Measurements from ENCODE around the gene PDE6D. TPM values are rescaled to one million over a fixed set of nuclear protein-coding genes. Genes with fewer than 3 reads are reported as not detected.

PDE6D gene
- total and polyA plus RNA-seq, 2 of the 13 experiments (the other 11 are each of a cell fraction or from before 2014, with no cell fraction given), result 14.1 to 23.2 TPM

- peak; percentile 97; the same call in 1 of the 2 replicates for TF ChIP-seq MTERF4 (CRISPR knock-in tag; IDR thresholded peaks at IDR 0.05)
- peak; percentile 92; the same call in 1 of the 2 replicates for TF ChIP-seq ZIK1 (CRISPR knock-in tag; IDR thresholded peaks at IDR 0.05; ENCODE audit: borderline replicate concordance, low read depth)
- TF ChIP-seq IRX3 (CRISPR knock-in tag; IDR thresholded peaks at IDR 0.05; ENCODE audit: borderline replicate concordance, low read depth), result peak; percentile 85
- peak; percentile 68; the same call in 1 of the 2 replicates for TF ChIP-seq HNF4G (IDR thresholded peaks at IDR 0.05; ENCODE audit: borderline replicate concordance, low read depth, low read length)
- peak; percentile 76 for TF ChIP-seq HNF4G (CRISPR knock-in tag; IDR thresholded peaks at IDR 0.05; ENCODE audit: borderline replicate concordance, low read depth)
- peak; percentile 90 for TF ChIP-seq TFDP1 (CRISPR knock-in tag; IDR thresholded peaks at IDR 0.05; ENCODE audit: borderline replicate concordance)
- peak; percentile 79; the same call in 1 of the 2 replicates for TF ChIP-seq ZNF326 (CRISPR knock-in tag; IDR thresholded peaks at IDR 0.05; ENCODE audit: borderline replicate concordance)
- TF ChIP-seq IKZF4 (CRISPR knock-in tag; IDR thresholded peaks at IDR 0.05; ENCODE audit: borderline replicate concordance, low read depth, not compliant biosample characterization), result no peak
- 0 out of 2 replicates have a peak, but pooled peaks have one; percentile 27 for TF ChIP-seq ZFP37 (CRISPR knock-in tag; IDR thresholded peaks at IDR 0.05; ENCODE audit: borderline replicate concordance)
- peak; percentile 96 for TF ChIP-seq ZNF709 (CRISPR knock-in tag; IDR thresholded peaks at IDR 0.05)
- TF ChIP-seq ZBTB26 (CRISPR knock-in tag; IDR thresholded peaks at IDR 0.05; ENCODE audit: borderline replicate concordance), result peak; percentile 86
- TF ChIP-seq MLX (CRISPR knock-in tag; IDR thresholded peaks at IDR 0.05), result peak; percentile 67; the same call in 1 of the 2 replicates
- TF ChIP-seq FOSL1 (CRISPR knock-in tag; IDR thresholded peaks at IDR 0.05; ENCODE audit: borderline replicate concordance), result no peak; the same call in 1 of the 2 replicates
- TF ChIP-seq ZNF501 (CRISPR knock-in tag; IDR thresholded peaks at IDR 0.05), result peak; percentile 92
- TF ChIP-seq SMYD3 (CRISPR knock-in tag; IDR thresholded peaks at IDR 0.05), result peak; percentile 96
- peak; percentile 92; the same call in 1 of the 2 replicates for TF ChIP-seq KLF11 (CRISPR knock-in tag; IDR thresholded peaks at IDR 0.05)
- no peak for TF ChIP-seq KAT2B (IDR thresholded peaks at IDR 0.05; ENCODE audit: borderline replicate concordance, low read depth, low read length)
- no peak for TF ChIP-seq AFF4 (CRISPR knock-in tag; IDR thresholded peaks at IDR 0.05)
- TF ChIP-seq ZNF274 (CRISPR knock-in tag; IDR thresholded peaks at IDR 0.05), result peak; percentile 86; the same call in 1 of the 2 replicates
- 0 out of 2 replicates have a peak, but pooled peaks have one; percentile 69 for TF ChIP-seq HHEX (CRISPR knock-in tag; IDR thresholded peaks at IDR 0.05)
Observed at GRCh38 chr2:231786177-231786916, 5.3 kb upstream of the PDE6D start, which contains the start of gene COPS7B (continued).
